ENCODE data around the gene CASK.

The CASK gene

DNA sequence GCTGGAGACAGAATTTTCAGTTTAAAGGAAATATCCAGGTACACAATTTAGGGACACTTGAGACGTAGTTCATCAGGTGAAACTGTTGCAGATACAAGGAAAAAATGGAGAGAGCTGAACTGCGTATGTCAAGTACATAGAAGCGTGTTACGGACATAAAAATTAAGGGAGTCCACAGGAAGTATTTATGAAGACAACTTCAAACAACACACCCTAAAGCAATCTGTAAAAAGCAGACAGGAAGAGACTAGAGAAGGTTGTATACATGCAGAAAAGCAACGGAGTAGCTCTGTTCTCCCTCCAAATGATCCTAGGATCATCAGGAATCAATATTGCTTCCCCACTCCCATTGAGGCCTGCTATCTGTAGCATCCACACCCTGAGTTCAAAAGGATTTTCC lies 5.8 kb downstream of the CASK start:
- H3K36me3 ChIP-seq (replicated peaks; ENCODE audit: insufficient read depth, low read length) = no peaks in the 10 kb centered on the region
- DNase-seq = no peak
- no peaks in the 10 kb centered on the region for H3F3A ChIP-seq (ENCODE audit: insufficient read depth, low read length)
- no peaks in the 10 kb centered on the region for H3K9me3 ChIP-seq (replicated peaks; ENCODE audit: insufficient read depth, low read length)
- H3K9ac ChIP-seq (ENCODE audit: low read length) = no peak overlapping the region
- no peaks in the 10 kb centered on the region for H3K4me1 ChIP-seq (ENCODE audit: low read length)
- peaks cover 80% of the 10 kb centered on the region for H3K79me2 ChIP-seq (ENCODE audit: low read length)
- H3K4me3 ChIP-seq (ENCODE audit: low read length) = no peak overlapping the region
- no peaks in the 10 kb centered on the region for H4K20me1 ChIP-seq (ENCODE audit: insufficient read depth, low read length)
- TF ChIP-seq EZH2 (optimal IDR thresholded peaks at IDR 0.05; ENCODE audit: low read depth, low read length) = no peak
- no peak for TF ChIP-seq CTCF (IDR thresholded peaks at IDR 0.05; ENCODE audit: low read length)
- no peak for TF ChIP-seq EZH2phosphoT487 (IDR thresholded peaks at IDR 0.05; ENCODE audit: low read length)
- no peak overlapping the region for H3K27ac ChIP-seq (ENCODE audit: low read length)
- no peak overlapping the region for H2AFZ ChIP-seq (ENCODE audit: low read length)
- H3K9me2 ChIP-seq (replicated peaks; ENCODE audit: insufficient read depth, low read length) = no peaks in the 10 kb centered on the region
- no peak overlapping the region for H3K4me2 ChIP-seq (ENCODE audit: low read depth, low read length)
- H3K27me3 ChIP-seq (replicated peaks; ENCODE audit: insufficient read depth, low read length) = no peaks in the 10 kb centered on the region

DNA sequence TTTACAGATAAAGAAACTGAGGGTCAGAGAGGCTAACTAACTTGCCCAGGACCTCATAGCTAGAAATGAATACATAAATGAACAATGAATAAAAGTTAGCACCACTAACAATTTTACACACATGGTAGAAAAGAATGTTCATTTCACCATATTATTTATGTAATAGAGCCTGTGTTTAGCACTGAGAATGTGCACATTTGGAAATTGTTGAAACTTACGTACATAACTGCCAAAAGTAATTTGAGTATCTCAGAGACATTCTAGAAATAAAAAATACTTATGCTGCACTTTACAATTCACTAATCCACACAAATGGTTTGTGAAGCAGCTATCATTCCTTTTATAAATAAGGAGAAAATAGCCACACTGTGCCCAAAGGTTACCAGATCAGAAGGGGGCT lies 9.9 kb downstream of the CASK start:
- Histone ChIP-seq H3K9ac (ENCODE audit: low read length) (no peak overlapping the region), H3K27ac (ENCODE audit: low read length) (no peak overlapping the region), H3K27me3 (replicated peaks; ENCODE audit: insufficient read depth, low read length) (no peaks in the 10 kb centered on the region), H3K4me3 (ENCODE audit: low read length) (no peak overlapping the region), H3F3A (ENCODE audit: insufficient read depth, low read length) (no peaks in the 10 kb centered on the region), H3K4me2 (ENCODE audit: low read depth, low read length) (no peak overlapping the region), H3K4me1 (ENCODE audit: low read length) (no peaks in the 10 kb centered on the region), H3K9me2 (replicated peaks; ENCODE audit: insufficient read depth, low read length) (no peaks in the 10 kb centered on the region), H3K9me3 (replicated peaks; ENCODE audit: insufficient read depth, low read length) (no peaks in the 10 kb centered on the region), H2AFZ (ENCODE audit: low read length) (no peak overlapping the region), H3K36me3 (replicated peaks; ENCODE audit: insufficient read depth, low read length) (no peaks in the 10 kb centered on the region), H4K20me1 (ENCODE audit: insufficient read depth, low read length) (no peaks in the 10 kb centered on the region), H3K79me2 (ENCODE audit: low read length) (peaks cover 68% of the 10 kb centered on the region)
- no peak for DNase-seq
- TF ChIP-seq EZH2 (optimal IDR thresholded peaks at IDR 0.05; ENCODE audit: low read depth, low read length) = no peak
- no peak for TF ChIP-seq EZH2phosphoT487 (IDR thresholded peaks at IDR 0.05; ENCODE audit: low read length)
- no peak for TF ChIP-seq CTCF (IDR thresholded peaks at IDR 0.05; ENCODE audit: low read length)

- Histone ChIP-seq H3K9me3 (replicated peaks; ENCODE audit: insufficient read depth, low read length) (no peaks in the 10 kb centered on the region), H2AFZ (ENCODE audit: low read length) (no peak overlapping the region), H3K4me1 (ENCODE audit: low read length) (no peaks in the 10 kb centered on the region), H3K27ac (ENCODE audit: low read length) (no peak overlapping the region), H3K4me3 (ENCODE audit: low read length) (no peak overlapping the region), H3K4me2 (ENCODE audit: low read depth, low read length) (no peak overlapping the region), H4K20me1 (ENCODE audit: insufficient read depth, low read length) (no peaks in the 10 kb centered on the region), H3K27me3 (replicated peaks; ENCODE audit: insufficient read depth, low read length) (no peaks in the 10 kb centered on the region), H3K9me2 (replicated peaks; ENCODE audit: insufficient read depth, low read length) (no peaks in the 10 kb centered on the region), H3K36me3 (replicated peaks; ENCODE audit: insufficient read depth, low read length) (no peaks in the 10 kb centered on the region), H3F3A (ENCODE audit: insufficient read depth, low read length) (no peaks in the 10 kb centered on the region), H3K9ac (ENCODE audit: low read length) (no peak overlapping the region), H3K79me2 (ENCODE audit: low read length) (peaks cover 67% of the 10 kb centered on the region)
- TF ChIP-seq EZH2 (optimal IDR thresholded peaks at IDR 0.05; ENCODE audit: low read depth, low read length) = no peak
- TF ChIP-seq EZH2phosphoT487 (IDR thresholded peaks at IDR 0.05; ENCODE audit: low read length) = no peak
- no peak for TF ChIP-seq CTCF (IDR thresholded peaks at IDR 0.05; ENCODE audit: low read length)
- DNase-seq = no peak
Measured at GRCh38 chrX:41912923-41913322, 10.4 kb downstream of the CASK start.
